Keratinocyte (primary cell): ENCODE results near the gene DEPDC7. TPM values are rescaled to one million over a fixed set of nuclear protein-coding genes. Genes with fewer than 3 reads are reported as not detected.

ENCODE experiments used
- DNase-seq: peaks from one replicate; pipeline ENCODE4 v3.0.0-alpha.2; 2011; ENCODE audit warnings: low read depth, missing footprints, low spot score
- FAIRE-seq: peaks from 2 replicates; lab custom pipeline; 2011; peaks lifted over from hg19 to GRCh38; lab: Jason Lieb, UNC
- H2AFZ ChIP-seq: 2 replicates; pipeline ENCODE4 v1.6.0; 2012; ENCODE audit warnings: low read length, control low read depth, inconsistent platforms; ENCODE audit not compliant: control insufficient read depth
- H3K27ac ChIP-seq: 2 replicates; pipeline ENCODE4 v1.5.1; 2011; ENCODE audit warnings: low read length; ENCODE audit not compliant: control insufficient read depth, insufficient read depth
- H3K27me3 ChIP-seq: 3 replicates; pipeline ENCODE4 v1.6.0; 2011; ENCODE audit warnings: low read length; ENCODE audit not compliant: control insufficient read depth, insufficient read depth; ENCODE audit errors: extremely low read depth
- H3K36me3 ChIP-seq, 2 experiments: 2 replicates in 1 of 2; 3 replicates in 1 of 2; pipeline ENCODE4 v1.5.1; 2011; ENCODE audit warnings: low read length in 2 of 2, mild to moderate bottlenecking in 1 of 2; ENCODE audit not compliant: control insufficient read depth in 2 of 2, insufficient read depth in 2 of 2; ENCODE audit errors: extremely low read depth in 1 of 2
- H3K4me1 ChIP-seq: 3 replicates; pipeline ENCODE4 v1.5.1; 2011; ENCODE audit warnings: low read length; ENCODE audit not compliant: control insufficient read depth, insufficient read depth; ENCODE audit errors: extremely low read depth
- H3K4me2 ChIP-seq: 3 replicates; pipeline ENCODE4 v1.6.0; 2011; ENCODE audit warnings: low read depth, low read length; ENCODE audit not compliant: control insufficient read depth, insufficient read depth; ENCODE audit errors: extremely low read depth
- H3K4me3 ChIP-seq, 3 experiments: fragments of 200-600 bp in 1 of 3; sonication (generic) in 1 of 3; 2 replicates in 2 of 3; 3 replicates in 1 of 3; pipeline ENCODE4 v1.5.1; 2011 to 2016; ENCODE audit warnings: low read length in 3 of 3, mild to moderate bottlenecking in 3 of 3, control low read depth in 2 of 3, inconsistent platforms in 1 of 3, low read depth in 1 of 3, mixed read lengths in 1 of 3, mixed run types in 1 of 3, moderate library complexity in 1 of 3; ENCODE audit not compliant: control insufficient read depth in 2 of 3, insufficient read depth in 2 of 3; ENCODE audit errors: extremely low read depth in 1 of 3
- H3K79me2 ChIP-seq: 2 replicates; pipeline ENCODE4 v1.6.0; 2012; ENCODE audit warnings: low read length; ENCODE audit not compliant: control insufficient read depth, insufficient read depth
- H3K9ac ChIP-seq: 3 replicates; pipeline ENCODE4 v1.6.0; 2011; ENCODE audit warnings: low read length; ENCODE audit not compliant: control insufficient read depth, insufficient read depth; ENCODE audit errors: extremely low read depth
- H3K9me1 ChIP-seq: 3 replicates; pipeline ENCODE4 v1.6.0; 2011; ENCODE audit warnings: low read length; ENCODE audit not compliant: control insufficient read depth, insufficient read depth; ENCODE audit errors: extremely low read depth
- H3K9me3 ChIP-seq: 2 replicates; pipeline ENCODE4 v1.5.1; 2012; ENCODE audit warnings: low read depth, low read length; ENCODE audit not compliant: control insufficient read depth
- H4K20me1 ChIP-seq: 3 replicates; pipeline ENCODE4 v1.6.0; 2011; ENCODE audit warnings: low read length; ENCODE audit not compliant: control insufficient read depth, insufficient read depth; ENCODE audit errors: extremely low read depth
- EZH2 ChIP-seq: IDR thresholded peaks from one replicate; pipeline ENCODE4 v1.6.1; 2012; ENCODE audit warnings: inconsistent platforms, mild to moderate bottlenecking, low read length, moderate library complexity
- dilution Hi-C: fragments of 300-500 bp; cut with MboI; formaldehyde crosslinking; loops from one replicate; pipeline ENCODE4 v1.7.0; 2020; ENCODE audit warnings: low sequenced_read_pairs; ENCODE audit not compliant: extremely low pct_ligation_motif_present
- polyA plus RNA-seq, 5 experiments: library from polyadenylated mRNA; depleted of rRNA in 3 of 5; stranded (reverse) in 3 of 5; stranded (forward) in 1 of 5; unstranded in 1 of 5; fragments of >200 nt; gene quantifications; 1 replicate in 1 of 5; 2 replicates in 3 of 5; 3 replicates in 1 of 5; pipeline versions ENCODE4 v1.2.1 to v1.2.3, GENCODE V29; 2011 to 2012; ENCODE audit warnings: missing spikeins in 2 of 5, low read depth in 1 of 5, low replicate concordance in 1 of 5
- TF ChIP-seq, protein P1 (sequence below), 3 experiments: IDR thresholded peaks in 1 of 3; conservative IDR thresholded peaks in 1 of 3; optimal IDR thresholded peaks in 1 of 3; 2 replicates in 2 of 3; 3 replicates in 1 of 3; pipeline versions ENCODE3 to v1.5.1; 2011; ENCODE audit warnings: low read length in 3 of 3, mild to moderate bottlenecking in 3 of 3, moderate library complexity in 2 of 3, control low read depth in 1 of 3, inconsistent platforms in 1 of 3; ENCODE audit not compliant: insufficient read depth in 2 of 3; ENCODE audit errors: extremely low read depth in 1 of 3

The DEPDC7 gene
- polyA plus RNA-seq, 1 donor (not counting 4 experiments of a cell fraction or from before 2014, with no cell fraction given): 29.8 TPM

DNA sequence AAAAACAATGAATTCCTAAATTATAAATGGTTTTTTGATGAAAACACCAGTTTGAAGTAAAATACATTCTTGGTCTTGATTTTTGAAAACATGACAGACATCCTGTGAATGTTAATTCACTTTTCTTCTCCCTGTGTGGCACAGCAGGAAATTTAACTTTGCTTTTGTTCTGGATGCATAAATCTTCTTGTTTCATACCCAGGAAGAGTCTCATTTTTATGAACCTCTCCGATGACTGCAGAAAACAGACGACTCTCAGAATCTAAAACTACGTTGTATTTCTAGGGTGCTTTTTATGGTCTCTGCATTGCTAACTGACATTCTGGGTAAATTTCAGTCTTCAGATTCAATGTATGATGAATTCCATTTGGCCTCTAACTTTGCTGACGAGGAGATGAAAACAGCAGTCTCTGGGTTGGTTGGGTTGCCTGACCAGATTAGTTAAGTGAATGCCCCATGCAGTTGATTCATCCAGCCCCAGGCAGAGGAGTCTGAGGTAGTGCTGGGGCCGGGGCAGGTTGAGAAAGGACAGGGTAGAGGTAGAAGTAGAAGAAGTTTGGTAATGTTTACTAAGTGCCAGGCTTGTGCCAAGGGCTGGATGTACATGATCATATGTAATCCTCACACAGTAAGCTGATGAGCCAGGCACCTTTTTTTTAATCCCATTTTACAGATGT is 43.8 kb downstream of the DEPDC7 start:
- TF ChIP-seq EZH2: no peak
- TF ChIP-seq, protein P1, sequence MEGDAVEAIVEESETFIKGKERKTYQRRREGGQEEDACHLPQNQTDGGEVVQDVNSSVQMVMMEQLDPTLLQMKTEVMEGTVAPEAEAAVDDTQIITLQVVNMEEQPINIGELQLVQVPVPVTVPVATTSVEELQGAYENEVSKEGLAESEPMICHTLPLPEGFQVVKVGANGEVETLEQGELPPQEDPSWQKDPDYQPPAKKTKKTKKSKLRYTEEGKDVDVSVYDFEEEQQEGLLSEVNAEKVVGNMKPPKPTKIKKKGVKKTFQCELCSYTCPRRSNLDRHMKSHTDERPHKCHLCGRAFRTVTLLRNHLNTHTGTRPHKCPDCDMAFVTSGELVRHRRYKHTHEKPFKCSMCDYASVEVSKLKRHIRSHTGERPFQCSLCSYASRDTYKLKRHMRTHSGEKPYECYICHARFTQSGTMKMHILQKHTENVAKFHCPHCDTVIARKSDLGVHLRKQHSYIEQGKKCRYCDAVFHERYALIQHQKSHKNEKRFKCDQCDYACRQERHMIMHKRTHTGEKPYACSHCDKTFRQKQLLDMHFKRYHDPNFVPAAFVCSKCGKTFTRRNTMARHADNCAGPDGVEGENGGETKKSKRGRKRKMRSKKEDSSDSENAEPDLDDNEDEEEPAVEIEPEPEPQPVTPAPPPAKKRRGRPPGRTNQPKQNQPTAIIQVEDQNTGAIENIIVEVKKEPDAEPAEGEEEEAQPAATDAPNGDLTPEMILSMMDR (optimal IDR thresholded peaks at IDR 0.05 in 1 of 3, IDR thresholded peaks at IDR 0.05 in 1 of 3, conservative IDR thresholded peaks at IDR 0.05 in 1 of 3; ENCODE audit: extremely low read depth in 1 of 3, insufficient read depth in 2 of 3, low read length in 3 of 3): no peak
- peaks cover 56% of the 10 kb centered on the region for H3K4me1 ChIP-seq
- no peaks in the 10 kb centered on the region for H3K27me3 ChIP-seq
- no peak overlapping the region for H3K4me3 ChIP-seq
- H3K27ac ChIP-seq: peak overlapping the region; percentile 83
- H3K9me3 ChIP-seq: no peaks in the 10 kb centered on the region
- peaks cover 10 to 19% of the 10 kb centered on the region in 2 experiments for H3K36me3 ChIP-seq
- H3K9ac ChIP-seq: no peak overlapping the region
- H4K20me1 ChIP-seq: no peaks in the 10 kb centered on the region
- no peak overlapping the region for H2AFZ ChIP-seq
- peak overlapping the region; percentile 31 for H3K4me2 ChIP-seq
- H3K9me1 ChIP-seq: no peaks in the 10 kb centered on the region
- dilution Hi-C loops: no loop called here
- FAIRE-seq (peak; percentile 74), DNase-seq (no peak)
- no peaks in the 10 kb centered on the region for H3K79me2 ChIP-seq

DNA sequence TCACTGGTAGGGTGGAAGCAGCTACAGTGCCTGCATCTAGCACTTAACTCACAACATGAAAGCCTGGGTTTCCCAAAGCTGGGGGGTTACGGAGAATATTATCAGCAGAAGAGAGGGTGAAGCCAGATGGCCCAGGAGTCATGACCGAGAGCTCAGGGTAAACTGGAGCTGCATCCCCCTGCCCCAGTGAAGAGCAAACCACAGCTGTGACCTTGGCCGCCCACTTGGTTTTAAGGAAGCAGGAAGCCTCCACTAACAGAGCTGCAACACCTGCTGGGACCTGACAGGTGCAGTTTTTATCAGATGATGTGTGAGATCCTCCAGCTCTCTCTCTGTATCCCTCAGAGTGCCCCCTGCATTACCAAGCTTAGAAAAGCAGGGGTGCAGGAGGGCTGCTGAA is 44.6 kb downstream of the DEPDC7 start:
- TF ChIP-seq EZH2: no peak
- TF ChIP-seq, protein P1 (optimal IDR thresholded peaks at IDR 0.05 in 1 of 3, IDR thresholded peaks at IDR 0.05 in 1 of 3, conservative IDR thresholded peaks at IDR 0.05 in 1 of 3; ENCODE audit: extremely low read depth in 1 of 3, insufficient read depth in 2 of 3, low read length in 3 of 3): no peak
- dilution Hi-C loops: no loop called here
- H3K4me1 ChIP-seq: peaks cover 62% of the 10 kb centered on the region
- peak overlapping the region; percentile 83 for H3K27ac ChIP-seq
- H3K36me3 ChIP-seq: peaks cover 8 to 16% of the 10 kb centered on the region in 2 experiments
- no peak overlapping the region for H3K4me3 ChIP-seq
- no peaks in the 10 kb centered on the region for H4K20me1 ChIP-seq
- H3K9me1 ChIP-seq: no peaks in the 10 kb centered on the region
- DNase-seq (no peak), FAIRE-seq (no peak)
- H3K27me3 ChIP-seq: no peaks in the 10 kb centered on the region
- no peaks in the 10 kb centered on the region for H3K79me2 ChIP-seq
- no peaks in the 10 kb centered on the region for H3K9me3 ChIP-seq
- H3K4me2 ChIP-seq: peak overlapping the region; percentile 17
- H2AFZ ChIP-seq: no peak overlapping the region
- H3K9ac ChIP-seq: no peak overlapping the region
